GM12878 (cell line): Measurements from ENCODE around the gene NEUROD6. TPM values are rescaled to one million over a fixed set of nuclear protein-coding genes. Genes with fewer than 3 reads are reported as not detected.

Experiments
- ATAC-seq: fragments of 200-7000 bp; cut with Tn5 transposase; 3 replicates; pipeline ENCODE4 v1.9.1; 2020; ENCODE audit warnings: mild to moderate bottlenecking, moderate library complexity
- BruUV-seq: library from RNA; stranded (reverse); fragments of 400-500 nt; replicated peaks from 2 replicates; lab custom pipeline; 2021; lab: Mats Ljungman, UMichigan
- CTCF ChIA-PET: fragments of 300-600 bp; sonication (Branson Sonifier 250); formaldehyde crosslinking; extraction: SDS; loops from one replicate; lab custom pipeline; 2021; ENCODE audit warnings: inconsistent platforms; lab: Yijun Ruan, JAX
- POLR2A ChIA-PET: fragments of 350-600 bp; formaldehyde crosslinking; extraction: SDS; loops from one replicate; lab custom pipeline; 2021; ENCODE audit warnings: inconsistent platforms; lab: Charles Lee
- RAD21 ChIA-PET: fragments of 300-600 bp; sonication (Branson Sonifier 250); formaldehyde crosslinking; loops from one replicate; lab custom pipeline; 2023; ENCODE audit warnings: antibody characterized with exemption; ENCODE audit not compliant: unreplicated experiment; lab: Charles Lee
- SMC1A ChIA-PET: fragments of 300-600 bp; sonication (Branson Sonifier 250); formaldehyde crosslinking; loops from one replicate; lab custom pipeline; 2023; ENCODE audit not compliant: unreplicated experiment, uncharacterized antibody; lab: Charles Lee
- DNase-seq: peaks from one replicate; pipeline ENCODE4 v3.0.0-alpha.2; 2011; ENCODE audit warnings: low read depth, low spot score
- FAIRE-seq: peaks from 3 replicates; lab custom pipeline; 2011; peaks lifted over from hg19 to GRCh38; lab: Jason Lieb, UNC
- H2AFZ ChIP-seq: 2 replicates; pipeline ENCODE4 v1.6.0; 2011; ENCODE audit warnings: low read depth, low read length, control low read depth; ENCODE audit not compliant: control insufficient read depth
- H3K27ac ChIP-seq: 2 replicates; pipeline ENCODE4 v1.5.1; 2011; ENCODE audit warnings: control low read depth; ENCODE audit not compliant: control insufficient read depth, insufficient read depth
- H3K27me3 ChIP-seq, 2 experiments: replicated peaks in 1 of 2; 2 replicates each; pipeline versions ENCODE4 v1.6.0 to v1.6.1; 2011; ENCODE audit warnings: low read length in 1 of 2; ENCODE audit not compliant: control insufficient read depth in 2 of 2, insufficient read depth in 2 of 2
- H3K36me3 ChIP-seq, 2 experiments: 2 replicates each; pipeline ENCODE4 v1.5.1; 2011; ENCODE audit warnings: low read length in 1 of 2; ENCODE audit not compliant: control insufficient read depth in 2 of 2, insufficient read depth in 2 of 2
- H3K4me1 ChIP-seq: 2 replicates; pipeline ENCODE4 v1.6.1; 2011; ENCODE audit warnings: mild to moderate bottlenecking, low read length, moderate library complexity, mixed read lengths; ENCODE audit not compliant: control insufficient read depth, insufficient read depth
- H3K4me2 ChIP-seq: 2 replicates; pipeline ENCODE4 v1.6.0; 2011; ENCODE audit warnings: control low read depth; ENCODE audit not compliant: control insufficient read depth, insufficient read depth
- H3K4me3 ChIP-seq: fragments of 200-600 bp; sonication (generic); 2 replicates; pipeline ENCODE4 v1.5.1; 2016
- H3K79me2 ChIP-seq: 2 replicates; pipeline ENCODE4 v1.6.0; 2011; ENCODE audit warnings: low read length; ENCODE audit not compliant: control insufficient read depth, insufficient read depth
- H3K9ac ChIP-seq: 2 replicates; pipeline ENCODE4 v1.8.0; 2011; ENCODE audit warnings: low read length, control low read depth, mixed read lengths; ENCODE audit not compliant: control insufficient read depth, insufficient read depth
- H3K9me3 ChIP-seq: replicated peaks from 3 replicates; pipeline ENCODE4 v1.5.1; 2011; ENCODE audit warnings: mild to moderate bottlenecking, low read length; ENCODE audit not compliant: control insufficient read depth, insufficient read depth
- H4K20me1 ChIP-seq: 2 replicates; pipeline ENCODE4 v1.6.0; 2011; ENCODE audit not compliant: control insufficient read depth, insufficient read depth
- BCL11A ChIP-seq: IDR thresholded peaks from 2 replicates; pipeline ENCODE4 v1.6.1; 2011; ENCODE audit warnings: low read depth, low read length
- BCLAF1 ChIP-seq: fragments of 450-650 bp; IDR thresholded peaks from 2 replicates; pipeline ENCODE4 v1.6.1; 2017; ENCODE audit warnings: antibody characterized with exemption, mild to moderate bottlenecking, moderate library complexity
- ELK1 ChIP-seq: IDR thresholded peaks from 2 replicates; pipeline ENCODE4 v1.6.1; 2012; ENCODE audit warnings: low read depth, low read length, improper control_type of control experiment
- HDAC6 ChIP-seq: fragments of 200-600 bp; sonication (generic); IDR thresholded peaks from one replicate; pipeline ENCODE4 v1.8.0; 2017; ENCODE audit warnings: antibody characterized with exemption; ENCODE audit not compliant: unreplicated experiment
- JUND ChIP-seq: IDR thresholded peaks from 2 replicates; pipeline ENCODE4 v1.6.1; 2012; ENCODE audit warnings: low read depth, mild to moderate bottlenecking, low read length, improper control_type of control experiment, moderate library complexity
- NFXL1 ChIP-seq: fragments of 450-650 bp; IDR thresholded peaks from 2 replicates; pipeline ENCODE4 v1.6.1; 2017; ENCODE audit warnings: antibody characterized with exemption, mild to moderate bottlenecking, borderline replicate concordance
- SMC3 ChIP-seq: IDR thresholded peaks from 2 replicates; pipeline ENCODE4 v1.6.1; 2011; ENCODE audit warnings: low read length, improper control_type of control experiment, borderline replicate concordance
- TCF7 ChIP-seq: IDR thresholded peaks from 2 replicates; pipeline ENCODE4 v1.6.1; 2014; ENCODE audit warnings: antibody characterized with exemption, borderline replicate concordance
- WGBS: methylation state at CpG from one replicate; pipeline ENCODE4 v1.1.6; 2016; ENCODE audit warnings: low lambda C conversion rate; ENCODE audit not compliant: insufficient replicate concordance, insufficient coverage; ENCODE audit errors: missing lambda C conversion rate; 5-methylcytosine and 5-hydroxymethylcytosine counted together
- in situ Hi-C: fragments of 300-500 bp; cut with MboI; formaldehyde crosslinking; loops from 9 replicates; pipeline ENCODE4 v1.14.3; 2018; ENCODE audit warnings: mixed read lengths
- intact Hi-C: fragments of 100-400 bp; cut with micrococcal nuclease; formaldehyde crosslinking; loops from one replicate; pipeline ENCODE4 v1.14.2; 2022; ENCODE audit not compliant: unreplicated experiment
- polyA plus RNA-seq, 11 experiments: library from polyadenylated mRNA; depleted of rRNA in 4 of 11; unstranded in 6 of 11; stranded (reverse) in 5 of 11; fragments of >200 nt; fragmentation: Nextera tagmentation in 4 of 11; fragmentation: Illumina TruSeq in 1 of 11; extraction: Ambion mirVana in 4 of 11; extraction: Trizol in 1 of 11; gene quantifications; 1 replicate in 1 of 11; 2 replicates in 10 of 11; pipeline versions ENCODE4 v1.2.1 to v1.2.3, GENCODE V29; 2011 to 2016; ENCODE audit warnings: inconsistent platforms in 2 of 11, missing spikeins in 2 of 11, low read depth in 1 of 11
- total RNA-seq, 4 experiments: library from RNA; depleted of rRNA in 3 of 4; stranded (reverse); fragments of >200 nt in 3 of 4; fragmentation: Illumina TruSeq in 1 of 4; extraction: Trizol in 1 of 4; gene quantifications; 2 replicates each; pipeline versions ENCODE4 v1.2.1 to v1.2.3, GENCODE V29; 2013 to 2021

NEUROD6 gene
- total and polyA plus RNA-seq, 10 of the 15 experiments (the other 5 are each of a cell fraction or from before 2014, with no cell fraction given), result not detected

- POLR2A ChIA-PET, result no interaction called here
Measured at GRCh38 chr7:31316876-31317275, 23.6 kb downstream of the NEUROD6 start.

More at GRCh38 chr7:31316876-31317275, 23.6 kb downstream of the NEUROD6 start:
- Histone ChIP-seq H3K9me3 (no peaks in the 10 kb centered on the region), H3K27ac (no peak overlapping the region), H3K36me3 (no peaks in the 10 kb centered on the region), H3K4me3 (no peak overlapping the region), H3K9ac (no peak overlapping the region), H3K27me3 (no peaks in the 10 kb centered on the region), H3K4me1 (no peaks in the 10 kb centered on the region), H4K20me1 (no peaks in the 10 kb centered on the region), H3K79me2 (no peaks in the 10 kb centered on the region), H2AFZ (no peak overlapping the region), H3K4me2 (no peak overlapping the region)
- SMC1A ChIA-PET, result no interaction called here
- FAIRE-seq (no peak), DNase-seq (no peak), ATAC-seq (no peak)
- in situ Hi-C loops (no loop called here), intact Hi-C loops (no loop called here)
- CTCF ChIA-PET, result no interaction called here
- WGBS, result 5% methylated on average over 2 of the region's 2 CpGs
- no peak for TF ChIP-seq SMC3
- TF ChIP-seq ELK1, result no peak
- no peak for TF ChIP-seq NFXL1
- no peak for TF ChIP-seq BCL11A
- no peak for TF ChIP-seq BCLAF1
- TF ChIP-seq HDAC6, result no peak
- TF ChIP-seq JUND, result no peak
- TF ChIP-seq TCF7, result no peak
- no TSS peak for BruUV-seq
- RAD21 ChIA-PET, result no interaction called here
